ENCODE data around the gene ARSB. TPM values are rescaled to one million over a fixed set of nuclear protein-coding genes. Genes with fewer than 3 reads are reported as not detected.

Gene ARSB
- total RNA-seq, 1 donor from 2014 or later = 30.2 TPM

- Mint-ChIP-seq H3K9me3 (ENCODE audit: unreplicated experiment) (no peaks in the 10 kb centered on the region), H3K36me3 (ENCODE audit: low read depth, unreplicated experiment) (no peaks in the 10 kb centered on the region), H3K27me3 (ENCODE audit: low read depth, unreplicated experiment) (peaks cover under 1% of the 10 kb centered on the region), H3K4me3 (ENCODE audit: unreplicated experiment) (peak overlapping the region; percentile 87), H3K4me1 (ENCODE audit: low read depth, unreplicated experiment) (peaks cover 20% of the 10 kb centered on the region), H3K27ac (ENCODE audit: unreplicated experiment) (peak overlapping the region; percentile 50)
- Histone ChIP-seq H2AFZ (ENCODE audit: low read depth, low read length) (peak overlapping the region; percentile 81), H3K27me3 (ENCODE audit: insufficient read depth, low read length) (no peaks in the 10 kb centered on the region), H3K79me2 (ENCODE audit: insufficient read depth, low read length) (peaks cover 16% of the 10 kb centered on the region), H3K9me3 (ENCODE audit: insufficient read depth, low read depth, low read length) (no peaks in the 10 kb centered on the region), H3K4me3 (ENCODE audit: insufficient read depth, low read depth, low read length) (peak overlapping the region; percentile 85), H3K4me1 (ENCODE audit: insufficient read depth, low read length) (peaks cover 23% of the 10 kb centered on the region), H3K4me2 (ENCODE audit: low read length) (peak overlapping the region; percentile 99), H4K20me1 (ENCODE audit: insufficient read depth, low read length) (no peaks in the 10 kb centered on the region), H3K36me3 (ENCODE audit: insufficient read depth, low read length) (no peaks in the 10 kb centered on the region), H3K27ac (ENCODE audit: low read depth, low read length) (peak overlapping the region; percentile 89), H3K9ac (ENCODE audit: low read length) (peak overlapping the region; percentile 88)
- TF ChIP-seq CTCF (IDR thresholded peaks at IDR 0.05; ENCODE audit: insufficient read depth, low read depth, low read length) (no peak), EZH2 (IDR thresholded peaks at IDR 0.05; ENCODE audit: insufficient read depth, low read length) (no peak)
- FAIRE-seq (no peak), DNase-seq (ENCODE audit: low read depth) (peak; percentile 73)
Observed at GRCh38 chr5:78985725-78986223, 664 bp upstream of the ARSB start.

GRCh38 chr5:78984439-78985115 is 533 bp downstream of the ARSB start:
- Histone ChIP-seq H3K36me3 (ENCODE audit: insufficient read depth, low read length) (no peaks in the 10 kb centered on the region), H4K20me1 (ENCODE audit: insufficient read depth, low read length) (no peaks in the 10 kb centered on the region), H2AFZ (ENCODE audit: low read depth, low read length) (peak overlapping the region; percentile 81), H3K9me3 (ENCODE audit: insufficient read depth, low read depth, low read length) (no peaks in the 10 kb centered on the region), H3K27ac (ENCODE audit: low read depth, low read length) (peak overlapping the region; percentile 89), H3K4me3 (ENCODE audit: insufficient read depth, low read depth, low read length) (peak overlapping the region; percentile 85), H3K4me1 (ENCODE audit: insufficient read depth, low read length) (peaks cover 23% of the 10 kb centered on the region), H3K79me2 (ENCODE audit: insufficient read depth, low read length) (peaks cover 16% of the 10 kb centered on the region), H3K9ac (ENCODE audit: low read length) (peak overlapping the region; percentile 88), H3K4me2 (ENCODE audit: low read length) (peak overlapping the region; percentile 99), H3K27me3 (ENCODE audit: insufficient read depth, low read length) (no peaks in the 10 kb centered on the region)
- Mint-ChIP-seq H3K4me3 (ENCODE audit: unreplicated experiment) (peak overlapping the region; percentile 89), H3K9me3 (ENCODE audit: unreplicated experiment) (no peaks in the 10 kb centered on the region), H3K27me3 (ENCODE audit: low read depth, unreplicated experiment) (no peaks in the 10 kb centered on the region), H3K36me3 (ENCODE audit: low read depth, unreplicated experiment) (no peaks in the 10 kb centered on the region), H3K4me1 (ENCODE audit: low read depth, unreplicated experiment) (peaks cover 27% of the 10 kb centered on the region), H3K27ac (ENCODE audit: unreplicated experiment) (peak overlapping the region; percentile 66)
- TF ChIP-seq EZH2 (IDR thresholded peaks at IDR 0.05; ENCODE audit: insufficient read depth, low read length) (no peak), CTCF (IDR thresholded peaks at IDR 0.05; ENCODE audit: insufficient read depth, low read depth, low read length) (no peak)
- DNase-seq (ENCODE audit: low read depth) (peak; percentile 65), FAIRE-seq (no peak)

All from astrocyte (in vitro differentiated cells and primary cell).